H9 (cell line): ENCODE measurements around the gene ORC2. TPM values are rescaled to one million over a fixed set of nuclear protein-coding genes. Genes with fewer than 3 reads are reported as not detected.

Experiments
- DNase-seq: peaks from one replicate; pipeline ENCODE4 v3.0.0-alpha.2; 2017
- H2AFZ ChIP-seq: one replicate; pipeline ENCODE4 v1.6.1; 2013; ENCODE audit warnings: mild to moderate bottlenecking, low read length, control low read depth, moderate library complexity
- H2AK5ac ChIP-seq: 2 replicates; pipeline ENCODE4 v1.6.1; 2013; ENCODE audit warnings: low read length, control low read depth, mixed read lengths; ENCODE audit not compliant: insufficient read length
- H2BK120ac ChIP-seq: one replicate; pipeline ENCODE4 v1.6.1; 2013; ENCODE audit warnings: low read depth, mild to moderate bottlenecking, low read length, control low read depth, inconsistent platforms; ENCODE audit not compliant: poor library complexity, severe bottlenecking
- H2BK12ac ChIP-seq: 2 replicates; pipeline ENCODE4 v1.6.1; 2013; ENCODE audit warnings: low read length, control low read depth, mixed read lengths, low read depth; ENCODE audit not compliant: insufficient read length
- H2BK15ac ChIP-seq: 2 replicates; pipeline ENCODE4 v1.6.1; 2013; ENCODE audit warnings: low read depth, low read length, control low read depth
- H2BK20ac ChIP-seq: one replicate; pipeline ENCODE4 v1.6.1; 2013; ENCODE audit warnings: low read depth, mild to moderate bottlenecking, low read length, control low read depth, inconsistent platforms; ENCODE audit not compliant: poor library complexity, severe bottlenecking
- H2BK5ac ChIP-seq: 2 replicates; pipeline ENCODE4 v1.6.1; 2013; ENCODE audit warnings: low read length, control low read depth, mixed read lengths; ENCODE audit not compliant: insufficient read length
- H3K14ac ChIP-seq: 2 replicates; pipeline ENCODE4 v1.6.1; 2013; ENCODE audit warnings: low read length, control low read depth; ENCODE audit not compliant: insufficient read depth
- H3K18ac ChIP-seq: 2 replicates; pipeline ENCODE4 v1.6.1; 2013; ENCODE audit warnings: low read depth, mild to moderate bottlenecking, mixed read lengths, low read length, control low read depth; ENCODE audit not compliant: insufficient read length
- H3K23ac ChIP-seq: 2 replicates; pipeline ENCODE4 v1.6.1; 2013; ENCODE audit warnings: low read length, control low read depth, mixed read lengths, low read depth; ENCODE audit not compliant: insufficient read length
- H3K23me2 ChIP-seq: 2 replicates; pipeline ENCODE4 v1.6.1; 2013; ENCODE audit warnings: low read depth, mild to moderate bottlenecking, mixed read lengths, low read length, control low read depth; ENCODE audit not compliant: insufficient read length, poor library complexity, severe bottlenecking
- H3K27ac ChIP-seq: 2 replicates; pipeline ENCODE4 v1.5.1; 2013; ENCODE audit warnings: low read length, control low read depth, mixed read lengths, low read depth; ENCODE audit not compliant: insufficient read length
- H3K27me3 ChIP-seq: 2 replicates; pipeline ENCODE4 v1.6.1; 2013; ENCODE audit warnings: low read length, control low read depth, inconsistent platforms; ENCODE audit not compliant: insufficient read depth
- H3K4ac ChIP-seq: 2 replicates; pipeline ENCODE4 v1.6.1; 2013; ENCODE audit warnings: low read depth, mild to moderate bottlenecking, control low read depth, inconsistent platforms, low read length, moderate library complexity
- H3K4me1 ChIP-seq: 2 replicates; pipeline ENCODE4 v1.6.1; 2013; ENCODE audit warnings: low read length, control low read depth, inconsistent platforms; ENCODE audit not compliant: insufficient read depth
- H3K4me2 ChIP-seq: 2 replicates; pipeline ENCODE4 v1.6.1; 2013; ENCODE audit warnings: low read length, control low read depth, mixed read lengths; ENCODE audit not compliant: insufficient read length, insufficient read depth
- H3K56ac ChIP-seq: 2 replicates; pipeline ENCODE4 v1.6.1; 2013; ENCODE audit warnings: low read depth, mild to moderate bottlenecking, mixed read lengths, low read length, control low read depth; ENCODE audit not compliant: insufficient read length
- H3K79me1 ChIP-seq: 2 replicates; pipeline ENCODE4 v1.6.1; 2013; ENCODE audit warnings: low read depth, mild to moderate bottlenecking, moderate library complexity, low read length, control low read depth, inconsistent platforms; ENCODE audit not compliant: insufficient read depth, poor library complexity, severe bottlenecking
- H3K79me2 ChIP-seq: 2 replicates; pipeline ENCODE4 v1.6.1; 2013; ENCODE audit warnings: low read length, control low read depth, inconsistent platforms; ENCODE audit not compliant: insufficient read depth
- H3K9ac ChIP-seq: 2 replicates; pipeline ENCODE4 v1.6.1; 2013; ENCODE audit warnings: low read length, control low read depth, mixed read lengths; ENCODE audit not compliant: insufficient read length; ENCODE audit errors: extremely low read depth
- H3K9me3 ChIP-seq: one replicate; pipeline ENCODE4 v1.6.1; 2013; ENCODE audit warnings: low read depth, low read length, inconsistent platforms; ENCODE audit not compliant: control insufficient read depth
- H3T11ph ChIP-seq: one replicate; pipeline ENCODE4 v1.6.1; 2013; ENCODE audit warnings: mild to moderate bottlenecking, low read length, control low read depth, inconsistent platforms
- H4K20me1 ChIP-seq: one replicate; pipeline ENCODE4 v1.6.1; 2013; ENCODE audit not compliant: control insufficient read depth, insufficient read length, insufficient read depth
- H4K5ac ChIP-seq: 2 replicates; pipeline ENCODE4 v1.6.1; 2013; ENCODE audit warnings: low read depth, mild to moderate bottlenecking, mixed read lengths, low read length, control low read depth; ENCODE audit not compliant: insufficient read length
- H4K8ac ChIP-seq: replicated peaks from 2 replicates; pipeline ENCODE4 v1.6.1; 2013; ENCODE audit warnings: low read length, control low read depth, mixed read lengths, low read depth; ENCODE audit not compliant: insufficient read length
- H4K91ac ChIP-seq: 2 replicates; pipeline ENCODE4 v1.6.1; 2013; ENCODE audit warnings: low read depth, mild to moderate bottlenecking, moderate library complexity, mixed read lengths, low read length, control low read depth; ENCODE audit not compliant: insufficient read length
- H3K27ac Mint-ChIP-seq, 3 experiments: 2 replicates in 2 of 3; 3 replicates in 1 of 3; pipeline ENCODE4 v1.8.0; 2020 to 2021; ENCODE audit warnings: mixed read lengths in 3 of 3, mild to moderate bottlenecking in 1 of 3, moderate library complexity in 1 of 3
- H3K27me3 Mint-ChIP-seq: 2 replicates; pipeline ENCODE4 v1.8.0; 2021; ENCODE audit warnings: low read depth, mild to moderate bottlenecking, moderate library complexity, mixed read lengths
- H3K36me3 Mint-ChIP-seq, 3 experiments: 2 replicates in 2 of 3; 3 replicates in 1 of 3; pipeline ENCODE4 v1.8.0; 2020 to 2021; ENCODE audit warnings: low read depth in 3 of 3, mixed read lengths in 3 of 3; ENCODE audit not compliant: insufficient read depth in 1 of 3
- H3K4me1 Mint-ChIP-seq, 2 experiments: 2 replicates each; pipeline ENCODE4 v1.8.0; 2020; ENCODE audit warnings: mixed read lengths in 2 of 2
- H3K4me3 Mint-ChIP-seq, 2 experiments: 2 replicates in 1 of 2; 3 replicates in 1 of 2; pipeline ENCODE4 v1.8.0; 2020 to 2021; ENCODE audit warnings: mild to moderate bottlenecking in 2 of 2, mixed read lengths in 2 of 2, moderate library complexity in 1 of 2
- H3K9me3 Mint-ChIP-seq, 2 experiments: 2 replicates in 1 of 2; 3 replicates in 1 of 2; pipeline ENCODE4 v1.8.0; 2020; ENCODE audit warnings: mild to moderate bottlenecking in 2 of 2, mixed read lengths in 2 of 2, moderate library complexity in 1 of 2
- WGBS: extraction: QIAGEN DNeasy Blood & Tissue Kit; methylation state at CpG from one replicate; pipeline ENCODE4 v1.1.7; 2013; ENCODE audit warnings: missing lambda C conversion rate, low lambda C conversion rate, mixed read lengths; ENCODE audit not compliant: insufficient read length; ENCODE audit errors: extremely low coverage; 5-methylcytosine and 5-hydroxymethylcytosine counted together
- total RNA-seq: library from RNA; stranded (reverse); gene quantifications from 2 replicates; pipeline ENCODE4 v1.2.1, GENCODE V29; 2021
- TF ChIP-seq, protein P1 (sequence below): fragments of 200-600 bp; sonication (generic); conservative IDR thresholded peaks from 3 replicates; pipeline ENCODE4 v1.8.0; 2021; ENCODE audit warnings: antibody characterized with exemption, mild to moderate bottlenecking

Gene ORC2
- total RNA-seq, 1 experiment from 2014 or later = 65.2 TPM

DNA sequence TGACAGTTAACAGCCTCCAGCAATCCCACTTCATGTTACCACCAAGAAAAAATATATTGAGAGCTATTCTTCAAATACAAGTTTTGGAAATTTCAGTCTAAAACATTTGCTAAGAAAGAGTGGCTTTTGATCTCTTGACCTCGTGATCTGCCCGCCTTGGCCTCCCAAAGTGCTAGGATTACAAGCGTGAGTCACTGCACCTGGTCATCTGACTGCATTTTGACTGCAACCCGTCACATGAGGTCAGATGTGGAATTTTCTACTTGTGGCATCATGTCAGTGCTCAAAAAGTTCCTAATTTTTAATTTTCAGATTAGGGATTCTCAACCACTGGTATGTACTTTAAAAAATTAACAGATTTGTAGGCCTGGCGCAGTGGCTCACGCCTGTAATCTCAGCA, 89.9 kb downstream of the ORC2 start:
- Histone ChIP-seq H3K18ac (no peak overlapping the region), H3K27ac (no peak overlapping the region), H4K20me1 (no peaks in the 10 kb centered on the region), H2BK20ac (no peak overlapping the region), H3K79me2 (no peaks in the 10 kb centered on the region), H2BK15ac (no peak overlapping the region), H3K23ac (no peak overlapping the region), H3K4me2 (no peak overlapping the region), H4K91ac (no peak overlapping the region), H4K8ac (no peak overlapping the region), H2AFZ (no peak overlapping the region), H2BK120ac (no peak overlapping the region), H3K56ac (no peak overlapping the region), H3K9ac (no peak overlapping the region), H3K9me3 (no peaks in the 10 kb centered on the region), H2AK5ac (no peak overlapping the region), H3K79me1 (no peaks in the 10 kb centered on the region), H2BK12ac (no peak overlapping the region), H3K4me1 (no peaks in the 10 kb centered on the region), H3K4ac (no peak overlapping the region), H3K23me2 (no peaks in the 10 kb centered on the region), H2BK5ac (no peak overlapping the region), H3K14ac (no peak overlapping the region), H3T11ph (no peak overlapping the region), H3K27me3 (no peaks in the 10 kb centered on the region), H4K5ac (no peak overlapping the region)
- WGBS = no CpG with 5 or more reads among the region's 6 CpGs
- H3K27ac Mint-ChIP-seq = no peak overlapping the region
- no peaks in the 10 kb centered on the region for H3K27me3 Mint-ChIP-seq
- H3K9me3 Mint-ChIP-seq = no peaks in the 10 kb centered on the region
- no peak for DNase-seq
- no peak overlapping the region for H3K4me3 Mint-ChIP-seq
- TF ChIP-seq, protein P1, sequence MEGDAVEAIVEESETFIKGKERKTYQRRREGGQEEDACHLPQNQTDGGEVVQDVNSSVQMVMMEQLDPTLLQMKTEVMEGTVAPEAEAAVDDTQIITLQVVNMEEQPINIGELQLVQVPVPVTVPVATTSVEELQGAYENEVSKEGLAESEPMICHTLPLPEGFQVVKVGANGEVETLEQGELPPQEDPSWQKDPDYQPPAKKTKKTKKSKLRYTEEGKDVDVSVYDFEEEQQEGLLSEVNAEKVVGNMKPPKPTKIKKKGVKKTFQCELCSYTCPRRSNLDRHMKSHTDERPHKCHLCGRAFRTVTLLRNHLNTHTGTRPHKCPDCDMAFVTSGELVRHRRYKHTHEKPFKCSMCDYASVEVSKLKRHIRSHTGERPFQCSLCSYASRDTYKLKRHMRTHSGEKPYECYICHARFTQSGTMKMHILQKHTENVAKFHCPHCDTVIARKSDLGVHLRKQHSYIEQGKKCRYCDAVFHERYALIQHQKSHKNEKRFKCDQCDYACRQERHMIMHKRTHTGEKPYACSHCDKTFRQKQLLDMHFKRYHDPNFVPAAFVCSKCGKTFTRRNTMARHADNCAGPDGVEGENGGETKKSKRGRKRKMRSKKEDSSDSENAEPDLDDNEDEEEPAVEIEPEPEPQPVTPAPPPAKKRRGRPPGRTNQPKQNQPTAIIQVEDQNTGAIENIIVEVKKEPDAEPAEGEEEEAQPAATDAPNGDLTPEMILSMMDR = no peak
- peaks cover 13 to 52% (median 44%) of the 10 kb centered on the region in 3 experiments for H3K36me3 Mint-ChIP-seq
- no peaks in the 10 kb centered on the region for H3K4me1 Mint-ChIP-seq
